Astrocyte (in vitro differentiated cells and primary cell): ENCODE results near the gene ABCA3.

Source experiments
- CTCF ChIP-seq: IDR thresholded peaks from 2 replicates; pipeline ENCODE4 v1.5.1; 2011; ENCODE audit warnings: low read depth, mild to moderate bottlenecking, inconsistent platforms, low read length, moderate library complexity; ENCODE audit not compliant: insufficient read depth
- EZH2 ChIP-seq: IDR thresholded peaks from 2 replicates; pipeline ENCODE4 v1.6.1; 2012; ENCODE audit warnings: mild to moderate bottlenecking, low read length, inconsistent platforms; ENCODE audit not compliant: insufficient read depth

- no peak for TF ChIP-seq CTCF
- no peak for TF ChIP-seq EZH2
Observed at GRCh38 chr16:2383501-2383900, 43.0 kb upstream of the ABCA3 start.
